HuH-7 (cell line): ENCODE measurements around the gene RAB12.

ENCODE experiments used
- DNase-seq: peaks from one replicate; pipeline ENCODE4 v3.0.0; 2011; ENCODE audit warnings: low spot score

Gene RAB12

GRCh38 chr18:8685141-8685913, 76.1 kb downstream of the RAB12 start:
- DNase-seq = no peak

GRCh38 chr18:8685914-8686216, 76.6 kb downstream of the RAB12 start:
- DNase-seq = no peak

GRCh38 chr18:8686611-8687010, 77.4 kb downstream of the RAB12 start:
- no peak for DNase-seq

- no peak for DNase-seq
These were observed 79.1 kb downstream of the RAB12 start for GRCh38 chr18:8688216-8688800.

- no peak for DNase-seq
These were observed 79.6 kb downstream of the RAB12 start for GRCh38 chr18:8688816-8689215.
